Endothelial cell of umbilical vein (primary cell): ENCODE data around the gene KANSL1. TPM values are rescaled to one million over a fixed set of nuclear protein-coding genes. Genes with fewer than 3 reads are reported as not detected.

ENCODE experiments used
- BruUV-seq: library from RNA; stranded (reverse); fragments of 400-500 nt; replicated peaks from 2 replicates; lab custom pipeline; 2021; lab: Mats Ljungman, UMichigan
- CTCF ChIA-PET: fragments of 300-600, 350-600 bp; sonication (Branson Sonifier 250); formaldehyde crosslinking; loops from one replicate; lab custom pipeline; 2021; ENCODE audit warnings: antibody characterized with exemption, inconsistent platforms; lab: Charles Lee
- POLR2A ChIA-PET: fragments of 300-600, 350-600 bp; sonication (Branson Sonifier 250); formaldehyde crosslinking; loops from one replicate; lab custom pipeline; 2021; ENCODE audit warnings: antibody characterized with exemption, inconsistent platforms; lab: Charles Lee
- DNase-seq: peaks from one replicate; pipeline ENCODE4 v3.0.0-alpha.2; 2011; ENCODE audit warnings: low read depth, low spot score
- FAIRE-seq: peaks from 2 replicates; lab custom pipeline; 2011; peaks lifted over from hg19 to GRCh38; lab: Jason Lieb, UNC
- H2AFZ ChIP-seq: 2 replicates; pipeline ENCODE4 v1.6.0; 2012; ENCODE audit warnings: low read depth, low read length, control low read depth, inconsistent platforms
- H3K27ac ChIP-seq: 2 replicates; pipeline ENCODE4 v1.5.1; 2011; ENCODE audit warnings: low read depth, mild to moderate bottlenecking, control low read depth, low read length, moderate library complexity; ENCODE audit not compliant: insufficient read depth
- H3K27me3 ChIP-seq, 2 experiments: 2 replicates each; pipeline versions ENCODE4 v1.6.0 to v1.6.1; 2011; ENCODE audit warnings: low read length in 2 of 2, mixed read lengths in 1 of 2; ENCODE audit not compliant: control insufficient read depth in 2 of 2, insufficient read depth in 2 of 2
- H3K36me3 ChIP-seq, 2 experiments: 2 replicates in 1 of 2; 3 replicates in 1 of 2; pipeline ENCODE4 v1.5.1; 2011; ENCODE audit warnings: low read length in 2 of 2, mild to moderate bottlenecking in 1 of 2, moderate library complexity in 1 of 2; ENCODE audit not compliant: control insufficient read depth in 2 of 2, insufficient read depth in 2 of 2; ENCODE audit errors: extremely low read depth in 1 of 2
- H3K4me1 ChIP-seq: 3 replicates; pipeline ENCODE4 v1.5.1; 2011; ENCODE audit warnings: mild to moderate bottlenecking, low read length; ENCODE audit not compliant: control insufficient read depth, insufficient read depth; ENCODE audit errors: extremely low read depth
- H3K4me2 ChIP-seq: 2 replicates; pipeline ENCODE4 v1.6.1; 2011; ENCODE audit warnings: low read length, control low read depth, mixed read lengths; ENCODE audit not compliant: insufficient read depth
- H3K4me3 ChIP-seq, 3 experiments: fragments of 200-600 bp in 1 of 3; sonication (generic), shearing (Covaris generic) in 1 of 3; replicated peaks in 1 of 3; 2 replicates each; pipeline ENCODE4 v1.5.1; 2011 to 2016; ENCODE audit warnings: control low read depth in 3 of 3, low read length in 3 of 3, mild to moderate bottlenecking in 2 of 3, inconsistent platforms in 1 of 3, low read depth in 1 of 3, moderate library complexity in 1 of 3; ENCODE audit not compliant: insufficient read depth in 1 of 3
- H3K79me2 ChIP-seq: 2 replicates; pipeline ENCODE4 v1.6.0; 2012; ENCODE audit warnings: low read length, inconsistent platforms; ENCODE audit not compliant: control insufficient read depth, insufficient read depth
- H3K9ac ChIP-seq: replicated peaks from 2 replicates; pipeline ENCODE3; 2011; ENCODE audit warnings: low read length, control low read depth; ENCODE audit not compliant: insufficient read depth; ENCODE audit errors: extremely low read depth
- H3K9me1 ChIP-seq: replicated peaks from 3 replicates; pipeline ENCODE4 v1.6.0; 2011; ENCODE audit warnings: mild to moderate bottlenecking, low read length; ENCODE audit not compliant: control insufficient read depth, insufficient read depth; ENCODE audit errors: extremely low read depth
- H3K9me3 ChIP-seq: replicated peaks from 2 replicates; pipeline ENCODE4 v1.5.1; 2012; ENCODE audit warnings: low read length, inconsistent platforms; ENCODE audit not compliant: control insufficient read depth, insufficient read depth
- H4K20me1 ChIP-seq: replicated peaks from 2 replicates; pipeline ENCODE3; 2011; ENCODE audit warnings: mild to moderate bottlenecking, low read length; ENCODE audit not compliant: control insufficient read depth, insufficient read depth; ENCODE audit errors: extremely low read depth
- CTCF ChIP-seq, 2 donors: IDR thresholded peaks; 1 replicate in 1 of 2; 2 replicates in 1 of 2; pipeline ENCODE4 v1.5.1; 2011; ENCODE audit warnings: low read length in 2 of 2, mild to moderate bottlenecking in 2 of 2, moderate library complexity in 2 of 2, control low read depth in 1 of 2, inconsistent platforms in 1 of 2, low read depth in 1 of 2; ENCODE audit not compliant: insufficient read depth in 1 of 2; ENCODE audit errors: extremely low read depth in 1 of 2
- EZH2 ChIP-seq: IDR thresholded peaks from 2 replicates; pipeline ENCODE4 v1.6.1; 2012; ENCODE audit warnings: borderline replicate concordance, low read depth, mild to moderate bottlenecking, moderate library complexity, low read length, inconsistent platforms; ENCODE audit not compliant: severe bottlenecking
- FOS ChIP-seq: IDR thresholded peaks from 2 replicates; pipeline ENCODE4 v1.6.1; 2011; ENCODE audit warnings: mild to moderate bottlenecking, low read length, moderate library complexity, borderline replicate concordance; ENCODE audit not compliant: insufficient read depth
- GATA2 ChIP-seq: IDR thresholded peaks from 2 replicates; pipeline ENCODE4 v1.7.0; 2011; ENCODE audit warnings: low read depth, mild to moderate bottlenecking, moderate library complexity, mixed read lengths, low read length; ENCODE audit not compliant: insufficient read length, insufficient read depth
- JUN ChIP-seq: IDR thresholded peaks from 2 replicates; pipeline ENCODE4 v1.6.1; 2011; ENCODE audit warnings: borderline replicate concordance, low read depth; ENCODE audit not compliant: insufficient read length, insufficient read depth
- MYC ChIP-seq: IDR thresholded peaks from one replicate; pipeline ENCODE4 v1.6.1; 2011; ENCODE audit warnings: mild to moderate bottlenecking, low read depth, low read length
- POLR2A ChIP-seq: IDR thresholded peaks from 2 replicates; pipeline ENCODE4 v1.6.1; 2012; ENCODE audit warnings: low read depth, mild to moderate bottlenecking, control low read depth, low read length
- POLR2AphosphoS5 ChIP-seq: IDR thresholded peaks from 2 replicates; pipeline ENCODE4 v1.6.1; 2012; ENCODE audit warnings: low read depth, mild to moderate bottlenecking, control low read depth, low read length, moderate library complexity; ENCODE audit not compliant: insufficient read depth
- dilution Hi-C: fragments of 300-500 bp; cut with MboI; formaldehyde crosslinking; loops from one replicate; pipeline ENCODE4 v1.15.0; 2019; ENCODE audit warnings: low sequenced_read_pairs; ENCODE audit not compliant: extremely low pct_ligation_motif_present
- intact Hi-C: fragments of 100-400 bp; cut with micrococcal nuclease; formaldehyde crosslinking; loops from one replicate; pipeline ENCODE4 v1.10.0; 2022
- polyA plus RNA-seq, 4 experiments: library from polyadenylated mRNA; depleted of rRNA in 3 of 4; stranded (reverse) in 3 of 4; unstranded in 1 of 4; fragments of >200 nt; gene quantifications; 2 replicates each; pipeline versions ENCODE4 v1.2.1 to v1.2.3, GENCODE V29; 2011 to 2012; ENCODE audit warnings: missing spikeins in 1 of 4
- total RNA-seq: library from RNA; stranded (reverse); gene quantifications from 2 replicates; pipeline ENCODE4 v1.2.3, GENCODE V29; 2021
- TF ChIP-seq, protein P1 (sequence below): IDR thresholded peaks from 2 replicates; pipeline ENCODE4 v1.6.1; 2011; ENCODE audit not compliant: insufficient read depth, insufficient read length

KANSL1 gene
- total and polyA plus RNA-seq, 2 donors (not counting 3 experiments of a cell fraction or from before 2014, with no cell fraction given): 29.1 to 74.0 TPM

- Histone ChIP-seq H3K9ac (no peak overlapping the region), H3K4me1 (peaks cover 41% of the 10 kb centered on the region), H3K4me2 (peak overlapping the region; percentile 74), H4K20me1 (peaks cover 43% of the 10 kb centered on the region), H3K27ac (no peak overlapping the region), H3K9me3 (no peaks in the 10 kb centered on the region), H3K27me3 (no peaks in the 10 kb centered on the region), H3K36me3 (peaks cover 0 to under 1% of the 10 kb centered on the region in 2 experiments), H3K9me1 (peaks cover 3% of the 10 kb centered on the region), H3K79me2 (peaks cover 99% of the 10 kb centered on the region), H3K4me3 (no peak overlapping the region), H2AFZ (no peak overlapping the region)
- FAIRE-seq: peak; percentile 35
- no peak for TF ChIP-seq FOS
- TF ChIP-seq MYC: no peak
- no peak for TF ChIP-seq JUN
- TF ChIP-seq POLR2A: no peak
- TF ChIP-seq GATA2: no peak
- TF ChIP-seq EZH2: no peak
- no peak for TF ChIP-seq POLR2AphosphoS5
- TF ChIP-seq CTCF (IDR thresholded peaks at IDR 0.05; ENCODE audit: extremely low read depth in 1 of 2, insufficient read depth in 1 of 2, low read depth in 1 of 2, low read length in 2 of 2): no peak
- TF ChIP-seq, protein P1, sequence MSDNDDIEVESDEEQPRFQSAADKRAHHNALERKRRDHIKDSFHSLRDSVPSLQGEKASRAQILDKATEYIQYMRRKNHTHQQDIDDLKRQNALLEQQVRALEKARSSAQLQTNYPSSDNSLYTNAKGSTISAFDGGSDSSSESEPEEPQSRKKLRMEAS: no peak
- POLR2A ChIA-PET: no interaction called here
- BruUV-seq: no TSS peak
- dilution Hi-C loops (no loop called here), intact Hi-C loops (loop anchor here (5.0 kb wide), 2 partner anchors 52 to 83 kb away; partner anchors contain the start of gene KANSL1)
- no peak for DNase-seq
- CTCF ChIA-PET: interaction anchor here (1.4 to 1.6 kb wide), 3 partner anchors 14 to 103 kb away, joined by 4 to 7 read pairs (median 6); no protein-coding TSS in a partner anchor
Observed at GRCh38 chr17:46109603-46110189, 83.5 kb downstream of the KANSL1 start.
